ENCODE measurements around the gene MGP.
A peak's percentile ranks its signal among the peaks of the same experiment; 100 is the strongest.

GRCh38 chr12:14845350-14845750, 40.3 kb downstream of the MGP start:
- TF ChIP-seq, protein P1, sequence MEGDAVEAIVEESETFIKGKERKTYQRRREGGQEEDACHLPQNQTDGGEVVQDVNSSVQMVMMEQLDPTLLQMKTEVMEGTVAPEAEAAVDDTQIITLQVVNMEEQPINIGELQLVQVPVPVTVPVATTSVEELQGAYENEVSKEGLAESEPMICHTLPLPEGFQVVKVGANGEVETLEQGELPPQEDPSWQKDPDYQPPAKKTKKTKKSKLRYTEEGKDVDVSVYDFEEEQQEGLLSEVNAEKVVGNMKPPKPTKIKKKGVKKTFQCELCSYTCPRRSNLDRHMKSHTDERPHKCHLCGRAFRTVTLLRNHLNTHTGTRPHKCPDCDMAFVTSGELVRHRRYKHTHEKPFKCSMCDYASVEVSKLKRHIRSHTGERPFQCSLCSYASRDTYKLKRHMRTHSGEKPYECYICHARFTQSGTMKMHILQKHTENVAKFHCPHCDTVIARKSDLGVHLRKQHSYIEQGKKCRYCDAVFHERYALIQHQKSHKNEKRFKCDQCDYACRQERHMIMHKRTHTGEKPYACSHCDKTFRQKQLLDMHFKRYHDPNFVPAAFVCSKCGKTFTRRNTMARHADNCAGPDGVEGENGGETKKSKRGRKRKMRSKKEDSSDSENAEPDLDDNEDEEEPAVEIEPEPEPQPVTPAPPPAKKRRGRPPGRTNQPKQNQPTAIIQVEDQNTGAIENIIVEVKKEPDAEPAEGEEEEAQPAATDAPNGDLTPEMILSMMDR (IDR thresholded peaks at IDR 0.05), result peak; percentile 64
- TF ChIP-seq, protein P2, sequence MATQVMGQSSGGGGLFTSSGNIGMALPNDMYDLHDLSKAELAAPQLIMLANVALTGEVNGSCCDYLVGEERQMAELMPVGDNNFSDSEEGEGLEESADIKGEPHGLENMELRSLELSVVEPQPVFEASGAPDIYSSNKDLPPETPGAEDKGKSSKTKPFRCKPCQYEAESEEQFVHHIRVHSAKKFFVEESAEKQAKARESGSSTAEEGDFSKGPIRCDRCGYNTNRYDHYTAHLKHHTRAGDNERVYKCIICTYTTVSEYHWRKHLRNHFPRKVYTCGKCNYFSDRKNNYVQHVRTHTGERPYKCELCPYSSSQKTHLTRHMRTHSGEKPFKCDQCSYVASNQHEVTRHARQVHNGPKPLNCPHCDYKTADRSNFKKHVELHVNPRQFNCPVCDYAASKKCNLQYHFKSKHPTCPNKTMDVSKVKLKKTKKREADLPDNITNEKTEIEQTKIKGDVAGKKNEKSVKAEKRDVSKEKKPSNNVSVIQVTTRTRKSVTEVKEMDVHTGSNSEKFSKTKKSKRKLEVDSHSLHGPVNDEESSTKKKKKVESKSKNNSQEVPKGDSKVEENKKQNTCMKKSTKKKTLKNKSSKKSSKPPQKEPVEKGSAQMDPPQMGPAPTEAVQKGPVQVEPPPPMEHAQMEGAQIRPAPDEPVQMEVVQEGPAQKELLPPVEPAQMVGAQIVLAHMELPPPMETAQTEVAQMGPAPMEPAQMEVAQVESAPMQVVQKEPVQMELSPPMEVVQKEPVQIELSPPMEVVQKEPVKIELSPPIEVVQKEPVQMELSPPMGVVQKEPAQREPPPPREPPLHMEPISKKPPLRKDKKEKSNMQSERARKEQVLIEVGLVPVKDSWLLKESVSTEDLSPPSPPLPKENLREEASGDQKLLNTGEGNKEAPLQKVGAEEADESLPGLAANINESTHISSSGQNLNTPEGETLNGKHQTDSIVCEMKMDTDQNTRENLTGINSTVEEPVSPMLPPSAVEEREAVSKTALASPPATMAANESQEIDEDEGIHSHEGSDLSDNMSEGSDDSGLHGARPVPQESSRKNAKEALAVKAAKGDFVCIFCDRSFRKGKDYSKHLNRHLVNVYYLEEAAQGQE (IDR thresholded peaks at IDR 0.05; ENCODE audit: insufficient read depth in 1 of 2, low read depth in 2 of 2, low read length in 1 of 2), result no peak
- TF ChIP-seq TCF7L2 (IDR thresholded peaks at IDR 0.05; ENCODE audit: low read depth, low read length) (no peak), POLR2AphosphoS5 (IDR thresholded peaks at IDR 0.05; ENCODE audit: low read depth, low read length) (no peak)

Measured in Panc1 (cell line).